Measurements from ENCODE around the gene ANGPT4.
"Not testable (repeated sequence)": the region's sequence is repeated elsewhere in the genome, so short reads cannot be mapped to it uniquely, and the experiment has no call there.

ANGPT4 gene

DNA sequence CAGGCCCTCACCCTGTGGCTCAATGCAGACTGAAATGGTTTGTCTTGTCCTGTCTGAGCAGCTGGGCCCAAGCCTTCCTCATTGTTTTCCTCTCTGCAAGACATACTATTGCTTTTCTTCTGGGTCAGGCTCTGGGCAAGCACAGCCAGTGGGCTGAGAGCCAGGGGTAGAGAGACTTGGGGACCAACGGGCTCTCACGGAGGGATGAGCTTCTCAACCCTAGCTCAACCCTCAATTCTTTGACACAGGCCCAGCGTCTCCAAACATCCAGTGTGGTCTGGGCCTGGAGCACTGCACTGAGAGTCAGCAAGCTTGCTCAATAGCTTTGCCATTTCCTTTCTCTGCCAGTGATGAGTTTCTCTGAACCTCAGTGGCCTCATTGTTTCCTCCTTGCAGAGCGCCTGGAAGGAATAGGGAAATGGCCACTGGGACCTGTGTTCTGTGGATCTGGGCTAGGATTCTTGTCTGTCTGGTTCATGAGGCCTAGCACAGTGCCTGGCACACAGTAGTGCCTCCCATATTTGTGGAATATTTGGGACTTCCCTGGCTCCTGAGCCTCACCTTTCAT is 9.3 kb downstream of the ANGPT4 start:
- DNase-seq (ENCODE audit: extremely low read depth, low read depth) = no peak
- TF ChIP-seq, protein P1, sequence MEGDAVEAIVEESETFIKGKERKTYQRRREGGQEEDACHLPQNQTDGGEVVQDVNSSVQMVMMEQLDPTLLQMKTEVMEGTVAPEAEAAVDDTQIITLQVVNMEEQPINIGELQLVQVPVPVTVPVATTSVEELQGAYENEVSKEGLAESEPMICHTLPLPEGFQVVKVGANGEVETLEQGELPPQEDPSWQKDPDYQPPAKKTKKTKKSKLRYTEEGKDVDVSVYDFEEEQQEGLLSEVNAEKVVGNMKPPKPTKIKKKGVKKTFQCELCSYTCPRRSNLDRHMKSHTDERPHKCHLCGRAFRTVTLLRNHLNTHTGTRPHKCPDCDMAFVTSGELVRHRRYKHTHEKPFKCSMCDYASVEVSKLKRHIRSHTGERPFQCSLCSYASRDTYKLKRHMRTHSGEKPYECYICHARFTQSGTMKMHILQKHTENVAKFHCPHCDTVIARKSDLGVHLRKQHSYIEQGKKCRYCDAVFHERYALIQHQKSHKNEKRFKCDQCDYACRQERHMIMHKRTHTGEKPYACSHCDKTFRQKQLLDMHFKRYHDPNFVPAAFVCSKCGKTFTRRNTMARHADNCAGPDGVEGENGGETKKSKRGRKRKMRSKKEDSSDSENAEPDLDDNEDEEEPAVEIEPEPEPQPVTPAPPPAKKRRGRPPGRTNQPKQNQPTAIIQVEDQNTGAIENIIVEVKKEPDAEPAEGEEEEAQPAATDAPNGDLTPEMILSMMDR (IDR thresholded peaks at IDR 0.05; ENCODE audit: low read depth, low read length) = no peak

DNA sequence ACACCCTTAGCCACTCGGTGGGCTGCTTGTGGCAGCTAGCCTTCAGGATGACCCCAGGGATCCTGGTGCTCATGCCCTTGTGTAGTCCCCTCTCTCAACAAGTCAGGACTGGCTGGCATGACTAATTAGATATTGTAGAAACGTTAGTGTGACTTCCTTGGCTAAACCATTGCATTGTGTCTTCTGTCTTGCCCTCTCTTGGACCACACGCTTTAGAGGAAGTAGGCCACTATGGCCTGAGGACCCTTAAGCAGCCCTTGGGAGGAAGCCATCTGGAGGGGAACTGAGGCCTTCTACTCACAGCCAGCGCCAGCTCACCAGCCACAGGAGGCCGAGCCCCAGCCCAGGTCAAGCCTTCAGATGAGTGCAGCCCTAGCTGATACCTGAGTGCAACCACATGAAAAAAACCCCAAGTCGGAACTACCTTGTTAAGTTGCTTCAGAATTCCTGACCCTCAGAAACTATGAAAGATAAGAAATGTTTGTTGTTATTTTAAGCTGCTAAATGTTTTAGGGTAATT is 10.1 kb downstream of the ANGPT4 start:
- TF ChIP-seq, protein P1 (IDR thresholded peaks at IDR 0.05; ENCODE audit: low read depth, low read length) = no peak
- DNase-seq (ENCODE audit: extremely low read depth, low read depth) = no peak

DNA sequence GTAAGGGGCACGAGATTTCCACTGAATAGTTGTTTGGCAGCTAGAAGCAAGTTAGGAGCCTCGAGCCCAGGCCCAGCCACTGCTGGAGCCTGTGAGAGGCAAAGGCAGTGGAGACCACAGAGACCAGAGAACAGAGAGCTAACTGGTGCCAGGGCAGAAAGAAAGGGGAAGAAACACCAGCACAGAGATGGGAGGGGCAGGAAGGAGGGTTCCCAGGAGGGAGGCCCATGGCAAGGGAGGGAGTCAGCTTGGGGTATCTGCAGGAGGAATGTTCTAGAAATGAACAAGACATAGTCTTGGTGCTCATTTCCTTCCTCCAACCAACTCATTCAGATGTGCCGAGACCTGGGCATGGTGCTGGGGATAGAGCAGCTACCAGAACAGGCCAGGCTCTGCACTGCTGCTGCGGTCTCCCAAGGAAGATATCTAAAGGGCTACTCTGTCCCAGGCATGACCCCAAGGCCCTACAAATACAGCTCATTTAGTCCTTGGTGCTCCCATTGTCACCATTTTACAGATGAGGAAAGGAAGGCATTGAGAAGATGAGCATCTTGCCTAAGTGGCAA is 10.7 kb downstream of the ANGPT4 start:
- TF ChIP-seq, protein P1 (IDR thresholded peaks at IDR 0.05; ENCODE audit: low read depth, low read length) = no peak
- no peak for DNase-seq (ENCODE audit: extremely low read depth, low read depth)

DNA sequence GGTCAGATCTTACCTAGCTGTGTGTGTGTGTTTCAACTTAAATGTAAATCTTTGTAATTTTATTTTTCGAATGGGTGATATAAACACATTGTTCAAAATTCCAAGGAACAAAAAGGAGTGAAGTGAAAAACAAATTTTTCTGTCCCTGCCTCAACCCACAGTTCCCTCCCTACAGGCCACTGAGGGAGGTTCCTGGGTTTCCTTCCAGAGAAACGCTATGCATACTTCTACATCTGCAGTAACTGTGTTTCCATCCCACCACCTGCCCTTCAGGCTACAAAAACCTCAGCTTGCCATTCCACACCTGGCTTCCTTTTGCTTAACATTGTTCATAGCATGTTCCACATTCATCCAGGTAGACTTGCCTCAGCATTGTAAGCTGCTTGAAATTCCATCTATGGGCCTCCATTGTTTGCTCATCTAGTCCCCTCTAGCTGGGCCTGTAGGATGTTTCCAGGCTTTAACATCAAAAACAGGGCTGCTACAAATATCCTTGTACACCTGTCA is 12.0 kb downstream of the ANGPT4 start:
- no peak for DNase-seq (ENCODE audit: extremely low read depth, low read depth)
- TF ChIP-seq, protein P1 (IDR thresholded peaks at IDR 0.05; ENCODE audit: low read depth, low read length) = no peak

DNA sequence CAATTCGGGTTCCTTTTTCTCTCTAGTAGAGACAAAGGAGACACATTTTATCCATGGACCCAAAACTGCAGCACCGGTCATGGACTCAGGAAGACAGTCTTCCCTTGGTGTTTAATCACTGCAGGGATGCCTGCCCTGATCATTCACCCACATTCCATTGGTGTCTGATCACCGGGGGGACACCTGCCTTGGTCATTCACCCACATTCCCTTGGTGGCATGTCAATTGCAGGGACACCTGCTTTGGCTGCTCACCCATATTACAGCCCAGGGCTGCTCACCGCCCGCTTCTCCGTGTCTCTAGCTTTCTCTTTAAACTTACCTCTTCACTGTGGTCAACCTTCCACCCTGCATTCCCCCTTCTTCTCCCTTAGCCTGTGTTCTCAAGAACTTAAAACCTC is 18.7 kb downstream of the ANGPT4 start:
- not testable (repeated sequence) for DNase-seq (ENCODE audit: extremely low read depth, low read depth)

DNA sequence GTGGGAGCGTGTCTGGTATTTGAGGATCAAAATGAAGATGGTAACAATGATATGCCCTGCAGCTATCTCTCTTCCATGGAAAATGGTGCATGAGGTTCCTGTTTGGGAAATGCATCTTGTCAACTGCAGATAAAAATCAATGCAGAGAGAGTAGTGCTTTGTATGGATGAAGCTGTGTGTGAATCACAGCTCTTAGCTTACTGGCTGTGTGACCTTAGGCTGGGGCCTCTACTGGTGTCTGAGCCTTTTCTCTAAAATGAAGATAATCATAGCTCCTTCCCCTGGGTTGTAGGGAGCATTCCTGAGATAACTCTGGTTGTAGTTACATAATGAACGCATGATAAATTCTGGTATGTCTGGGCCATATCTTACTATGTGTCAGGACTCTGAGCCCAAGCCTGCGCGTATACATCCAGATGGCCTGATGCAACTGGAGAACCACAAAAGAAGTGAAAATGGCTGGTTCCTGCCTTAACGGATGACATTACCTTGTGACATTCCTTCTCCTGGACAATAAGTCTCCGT is 19.6 kb downstream of the ANGPT4 start:
- TF ChIP-seq, protein P1 (IDR thresholded peaks at IDR 0.05; ENCODE audit: low read depth, low read length) = no peak
- no peak for DNase-seq (ENCODE audit: extremely low read depth, low read depth)

DNA sequence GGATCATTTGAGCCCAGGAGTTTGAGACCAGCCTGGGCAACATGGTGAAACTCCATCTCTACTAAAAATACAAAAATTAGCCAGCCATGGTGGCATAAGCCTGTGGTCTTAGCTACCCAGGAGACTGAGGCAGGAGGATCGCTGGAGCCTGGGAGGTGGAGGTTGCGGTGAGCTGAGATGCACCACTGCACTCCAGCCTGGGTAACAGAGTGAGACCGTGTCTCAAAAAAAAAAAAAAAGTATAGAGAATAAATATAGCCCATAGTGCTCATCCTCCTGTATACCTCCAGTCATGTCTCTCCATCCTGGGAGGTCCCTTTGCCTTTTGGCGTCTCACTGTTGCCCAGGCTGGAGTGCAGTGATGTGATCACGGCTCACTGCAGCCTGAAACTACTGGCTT is 23.8 kb downstream of the ANGPT4 start:
- DNase-seq (ENCODE audit: extremely low read depth, low read depth) = not testable (repeated sequence)

DNA sequence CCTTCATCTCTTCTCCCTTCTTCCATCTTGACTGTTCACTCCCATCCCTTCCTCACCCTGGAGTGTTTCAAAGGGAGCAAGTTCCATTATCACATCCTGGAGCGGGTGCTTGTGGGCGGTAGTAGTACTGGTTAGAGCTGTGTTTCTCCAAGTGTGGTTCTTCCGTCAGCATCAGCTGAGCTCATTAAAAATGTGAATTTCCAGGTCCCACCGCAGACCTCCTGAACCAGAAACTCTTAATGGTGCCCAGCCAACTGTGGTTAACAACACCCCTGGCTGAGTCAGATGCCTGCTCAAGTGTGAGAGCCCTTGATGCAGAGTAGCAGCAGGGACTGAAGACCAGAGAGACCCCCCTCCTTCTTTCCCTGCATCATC is 24.4 kb downstream of the ANGPT4 start:
- TF ChIP-seq, protein P1 (IDR thresholded peaks at IDR 0.05; ENCODE audit: low read depth, low read length) = no peak
- DNase-seq (ENCODE audit: extremely low read depth, low read depth) = no peak
